ENCODE results near the gene PLA2G6. TPM values are rescaled to one million over a fixed set of nuclear protein-coding genes. Genes with fewer than 3 reads are reported as not detected.

PLA2G6 gene
- total RNA-seq, 2 experiments from 2014 or later = 48.8 to 50.2 TPM

GRCh38 chr22:38083931-38084631 is 97.5 kb downstream of the PLA2G6 start, which contains the start of gene SLC16A8:
Gene SLC16A8 (minus strand): TSS chr22:38084184. CDS start chr22:38082873, 1,311 bp downstream.
- TF ChIP-seq, protein P1, sequence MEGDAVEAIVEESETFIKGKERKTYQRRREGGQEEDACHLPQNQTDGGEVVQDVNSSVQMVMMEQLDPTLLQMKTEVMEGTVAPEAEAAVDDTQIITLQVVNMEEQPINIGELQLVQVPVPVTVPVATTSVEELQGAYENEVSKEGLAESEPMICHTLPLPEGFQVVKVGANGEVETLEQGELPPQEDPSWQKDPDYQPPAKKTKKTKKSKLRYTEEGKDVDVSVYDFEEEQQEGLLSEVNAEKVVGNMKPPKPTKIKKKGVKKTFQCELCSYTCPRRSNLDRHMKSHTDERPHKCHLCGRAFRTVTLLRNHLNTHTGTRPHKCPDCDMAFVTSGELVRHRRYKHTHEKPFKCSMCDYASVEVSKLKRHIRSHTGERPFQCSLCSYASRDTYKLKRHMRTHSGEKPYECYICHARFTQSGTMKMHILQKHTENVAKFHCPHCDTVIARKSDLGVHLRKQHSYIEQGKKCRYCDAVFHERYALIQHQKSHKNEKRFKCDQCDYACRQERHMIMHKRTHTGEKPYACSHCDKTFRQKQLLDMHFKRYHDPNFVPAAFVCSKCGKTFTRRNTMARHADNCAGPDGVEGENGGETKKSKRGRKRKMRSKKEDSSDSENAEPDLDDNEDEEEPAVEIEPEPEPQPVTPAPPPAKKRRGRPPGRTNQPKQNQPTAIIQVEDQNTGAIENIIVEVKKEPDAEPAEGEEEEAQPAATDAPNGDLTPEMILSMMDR (IDR thresholded peaks at IDR 0.05) = no peak
- Mint-ChIP-seq H3K36me3 (ENCODE audit: low read depth) (peaks cover 4% of the 10 kb centered on the region), H3K4me3 (no peak within 1 kb of the TSS), H3K9me3 (no peaks in the 10 kb centered on the region), H3K27me3 (peaks cover 33% of the 10 kb centered on the region), H3K27ac (no peak within 1 kb of the TSS), H3K4me1 (ENCODE audit: low read depth) (peaks cover 3% of the 10 kb centered on the region)
- Histone ChIP-seq H3K4me1 (ENCODE audit: insufficient read depth, low read length) (peaks cover 13% of the 10 kb centered on the region), H3K36me3 (ENCODE audit: insufficient read depth, low read length) (no peaks in the 10 kb centered on the region), H3K4me3 (ENCODE audit: low read length) (no peak within 1 kb of the TSS), H3K27me3 (ENCODE audit: control insufficient read depth in 1 of 2, insufficient read depth in 2 of 2, low read length in 2 of 2) (peaks cover 22 to 42% of the 10 kb centered on the region in 2 experiments), H3K9me3 (ENCODE audit: control insufficient read depth in 1 of 2, insufficient read depth in 1 of 2, low read length in 2 of 2) (peaks cover 0 to 17% of the 10 kb centered on the region in 2 experiments), H3K27ac (ENCODE audit: low read depth in 1 of 2, low read length in 2 of 2) (no peak within 1 kb of the TSS)
- intact Hi-C loops (cut with DNase I, micrococcal nuclease) = no loop called here
- ChIA-PET CTCF (no interaction called here), POLR2A (no interaction called here)
- DNase-seq (no peak), ATAC-seq (ENCODE audit: poor library complexity) (no peak)

GRCh38 chr22:38082986-38083710 is 98.5 kb downstream of the PLA2G6 start:
- H3K9me3 ChIP-seq (ENCODE audit: control insufficient read depth in 1 of 2, insufficient read depth in 1 of 2, low read length in 2 of 2) = peaks cover 0 to 17% of the 10 kb centered on the region in 2 experiments
- Mint-ChIP-seq H3K4me1 (ENCODE audit: low read depth) (peaks cover 3% of the 10 kb centered on the region), H3K9me3 (no peaks in the 10 kb centered on the region), H3K27me3 (peaks cover 30% of the 10 kb centered on the region), H3K36me3 (ENCODE audit: low read depth) (peaks cover 4% of the 10 kb centered on the region), H3K4me3 (no peak overlapping the region), H3K27ac (no peak overlapping the region)
- DNase-seq (no peak), ATAC-seq (ENCODE audit: poor library complexity) (no peak)
- H3K36me3 ChIP-seq (ENCODE audit: insufficient read depth, low read length) = no peaks in the 10 kb centered on the region
- TF ChIP-seq, protein P1 (IDR thresholded peaks at IDR 0.05) = no peak
- no peak overlapping the region for H3K4me3 ChIP-seq (ENCODE audit: low read length)
- no peak overlapping the region for H3K27ac ChIP-seq (ENCODE audit: low read depth in 1 of 2, low read length in 2 of 2)
- ChIA-PET CTCF (no interaction called here), POLR2A (no interaction called here)
- peaks cover 19 to 35% of the 10 kb centered on the region in 2 experiments for H3K27me3 ChIP-seq (ENCODE audit: control insufficient read depth in 1 of 2, insufficient read depth in 2 of 2, low read length in 2 of 2)
- H3K4me1 ChIP-seq (ENCODE audit: insufficient read depth, low read length) = peaks cover 13% of the 10 kb centered on the region
- intact Hi-C loops (cut with DNase I, micrococcal nuclease) = no loop called here

DNA sequence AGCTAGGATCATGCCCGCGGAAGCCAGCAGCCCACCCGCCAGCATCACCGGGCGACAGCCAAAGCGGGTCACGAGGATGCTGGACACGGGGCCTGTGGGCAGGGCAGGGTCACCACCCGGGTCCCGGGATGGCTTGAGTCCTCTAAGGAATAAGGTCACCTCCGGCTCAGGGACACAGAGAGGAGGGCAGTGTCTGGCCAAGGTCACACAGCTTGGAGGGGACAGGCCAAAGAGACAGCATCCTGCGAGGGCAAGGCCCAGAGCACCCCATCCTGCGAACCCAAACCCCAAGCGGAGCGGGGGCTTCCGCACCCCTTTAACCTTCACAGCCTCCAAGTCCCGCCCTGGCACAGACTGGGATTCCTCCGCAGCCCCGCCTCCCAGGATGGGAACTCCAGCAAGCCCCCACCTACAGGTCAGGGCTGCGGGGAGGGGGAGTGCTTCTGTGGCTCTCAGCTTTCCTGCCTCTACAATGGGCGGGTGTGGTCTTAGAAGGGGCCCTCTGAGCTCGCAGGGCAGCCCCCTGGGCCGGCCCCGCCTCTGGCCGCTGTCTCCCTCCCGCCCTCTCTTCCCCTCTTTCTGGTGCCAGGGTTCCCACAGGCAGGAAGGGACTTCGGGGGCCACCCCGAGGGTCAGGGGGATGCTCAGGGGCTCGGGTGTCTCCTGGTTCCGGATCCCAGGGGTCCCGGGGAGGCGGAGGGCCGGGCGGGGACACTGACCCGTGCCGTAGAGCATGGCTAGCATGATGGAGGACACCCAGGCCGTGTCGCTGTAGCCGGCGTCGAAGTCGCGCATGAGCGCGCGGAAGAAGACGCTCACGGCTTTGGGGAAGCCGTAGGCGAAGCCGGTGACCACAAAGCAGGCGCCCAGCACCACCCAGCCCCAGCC is 99.4 kb downstream of the PLA2G6 start:
- Mint-ChIP-seq H3K27ac (no peak overlapping the region), H3K4me3 (no peak overlapping the region), H3K36me3 (ENCODE audit: low read depth) (no peaks in the 10 kb centered on the region), H3K27me3 (peaks cover 21% of the 10 kb centered on the region), H3K9me3 (no peaks in the 10 kb centered on the region), H3K4me1 (ENCODE audit: low read depth) (peaks cover 3% of the 10 kb centered on the region)
- POLR2A ChIA-PET = interaction anchor here (0.7 kb wide), 1 partner anchor 233 kb away, joined by 3 read pairs; no protein-coding TSS in a partner anchor
- intact Hi-C loops (cut with DNase I, micrococcal nuclease) = no loop called here
- H3K27ac ChIP-seq (ENCODE audit: low read depth in 1 of 2, low read length in 2 of 2) = no peak overlapping the region
- H3K4me1 ChIP-seq (ENCODE audit: insufficient read depth, low read length) = peaks cover 13% of the 10 kb centered on the region
- TF ChIP-seq, protein P1 (IDR thresholded peaks at IDR 0.05) = no peak
- CTCF ChIA-PET = no interaction called here
- H3K9me3 ChIP-seq (ENCODE audit: control insufficient read depth in 1 of 2, insufficient read depth in 1 of 2, low read length in 2 of 2) = peaks cover 0 to 17% of the 10 kb centered on the region in 2 experiments
- peaks cover 19 to 34% of the 10 kb centered on the region in 2 experiments for H3K27me3 ChIP-seq (ENCODE audit: control insufficient read depth in 1 of 2, insufficient read depth in 2 of 2, low read length in 2 of 2)
- H3K4me3 ChIP-seq (ENCODE audit: low read length) = no peak overlapping the region
- ATAC-seq (ENCODE audit: poor library complexity) (no peak), DNase-seq (no peak)
- no peaks in the 10 kb centered on the region for H3K36me3 ChIP-seq (ENCODE audit: insufficient read depth, low read length)

Data from CD4-positive, alpha-beta T cell (primary cell).